Measurements from ENCODE around the gene GPR63. TPM values are rescaled to one million over a fixed set of nuclear protein-coding genes. Genes with fewer than 3 reads are reported as not detected.
A peak's percentile ranks its signal among the peaks of the same experiment; 100 is the strongest.
"Not testable (repeated sequence)": the region's sequence is repeated elsewhere in the genome, so short reads cannot be mapped to it uniquely, and the experiment has no call there.

Gene GPR63, protein sequence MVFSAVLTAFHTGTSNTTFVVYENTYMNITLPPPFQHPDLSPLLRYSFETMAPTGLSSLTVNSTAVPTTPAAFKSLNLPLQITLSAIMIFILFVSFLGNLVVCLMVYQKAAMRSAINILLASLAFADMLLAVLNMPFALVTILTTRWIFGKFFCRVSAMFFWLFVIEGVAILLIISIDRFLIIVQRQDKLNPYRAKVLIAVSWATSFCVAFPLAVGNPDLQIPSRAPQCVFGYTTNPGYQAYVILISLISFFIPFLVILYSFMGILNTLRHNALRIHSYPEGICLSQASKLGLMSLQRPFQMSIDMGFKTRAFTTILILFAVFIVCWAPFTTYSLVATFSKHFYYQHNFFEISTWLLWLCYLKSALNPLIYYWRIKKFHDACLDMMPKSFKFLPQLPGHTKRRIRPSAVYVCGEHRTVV
- 14.2 TPM for total RNA-seq (ENCODE audit: insufficient read depth, low replicate concordance)

- DNase-seq (ENCODE audit: low spot score): peak; percentile 92
These were observed at the start of gene GPR63 for GRCh38 chr6:96837081-96837971. GPR63 (minus strand) TSS chr6:96837477; CDS start chr6:96799731, 37,746 bp downstream.

GRCh38 chr6:96886519-96886918, 49.2 kb upstream of the GPR63 start:
- DNase-seq (ENCODE audit: low spot score): no peak

GRCh38 chr6:96885187-96885631, 47.9 kb upstream of the GPR63 start:
- not testable (repeated sequence) for DNase-seq (ENCODE audit: low spot score)

DNA sequence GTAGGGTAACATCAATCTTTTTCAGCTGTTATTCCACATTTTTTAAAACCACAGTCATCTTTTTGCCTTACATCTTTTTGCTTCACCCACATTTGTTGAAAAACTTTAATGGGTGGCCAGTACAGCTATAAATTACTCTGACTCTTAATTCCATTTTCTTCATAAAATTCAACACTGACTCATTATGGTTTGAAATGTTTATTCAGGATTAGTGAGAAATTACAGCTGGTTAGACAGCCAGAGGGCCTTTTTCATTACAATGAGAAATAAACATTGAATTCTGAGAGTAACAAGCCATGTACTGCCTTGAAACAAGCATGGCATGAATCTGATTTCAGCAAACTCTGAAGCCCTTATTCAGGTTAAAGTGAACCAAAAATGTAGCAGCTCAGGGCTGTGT, 40.9 kb upstream of the GPR63 start:
- DNase-seq (ENCODE audit: low spot score): peak; percentile 62

DNA sequence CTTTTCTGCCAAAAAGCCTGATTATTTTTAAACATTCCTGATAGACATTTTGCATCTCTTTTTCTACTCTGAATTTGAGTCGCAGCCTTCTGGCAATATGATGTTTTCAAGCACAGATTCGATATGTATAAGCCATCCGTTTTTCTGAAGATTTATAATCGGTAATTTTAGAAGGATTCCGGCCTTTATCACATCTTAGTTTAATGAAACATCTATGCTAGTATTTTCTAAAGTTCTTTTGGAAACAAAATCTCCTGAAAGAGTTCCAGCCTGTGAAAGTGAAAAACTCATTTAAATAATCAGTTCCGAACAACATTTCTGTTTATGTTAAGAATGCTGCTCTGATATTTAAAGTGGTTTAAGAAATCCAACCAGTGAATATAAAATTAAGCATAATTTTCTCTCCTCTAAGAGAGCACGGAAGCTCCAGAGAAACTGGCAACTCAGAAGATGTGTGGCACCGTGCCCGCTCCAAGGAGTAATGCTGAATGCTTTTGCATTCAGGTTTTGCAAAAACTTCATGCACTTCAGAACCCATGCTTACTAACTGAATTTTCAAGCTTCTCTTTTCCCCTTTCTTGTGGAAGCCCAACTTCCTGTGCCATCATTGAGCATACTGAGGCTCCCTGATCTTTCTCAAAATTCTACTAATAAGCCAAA, 39.7 kb upstream of the GPR63 start:
- DNase-seq (ENCODE audit: low spot score): no peak

- DNase-seq (ENCODE audit: low spot score): no peak
These were observed 35.7 kb upstream of the GPR63 start for GRCh38 chr6:96872976-96873375.

GRCh38 chr6:96865055-96865405, 27.8 kb upstream of the GPR63 start:
- no peak for DNase-seq (ENCODE audit: low spot score)

GRCh38 chr6:96864216-96865054, 27.2 kb upstream of the GPR63 start:
- no peak for DNase-seq (ENCODE audit: low spot score)

- DNase-seq (ENCODE audit: low spot score): no peak
These were observed 25.3 kb upstream of the GPR63 start for GRCh38 chr6:96862560-96862959.

- peak; percentile 55 for DNase-seq (ENCODE audit: low spot score)
These were observed 24.3 kb upstream of the GPR63 start for GRCh38 chr6:96861588-96861987.

GRCh38 chr6:96856856-96857255, 19.6 kb upstream of the GPR63 start:
- DNase-seq (ENCODE audit: low spot score): peak; percentile 77

- no peak for DNase-seq (ENCODE audit: low spot score)
These were observed 15.8 kb upstream of the GPR63 start for GRCh38 chr6:96853083-96853482.

GRCh38 chr6:96852605-96853004, 15.3 kb upstream of the GPR63 start:
- no peak for DNase-seq (ENCODE audit: low spot score)

DNA sequence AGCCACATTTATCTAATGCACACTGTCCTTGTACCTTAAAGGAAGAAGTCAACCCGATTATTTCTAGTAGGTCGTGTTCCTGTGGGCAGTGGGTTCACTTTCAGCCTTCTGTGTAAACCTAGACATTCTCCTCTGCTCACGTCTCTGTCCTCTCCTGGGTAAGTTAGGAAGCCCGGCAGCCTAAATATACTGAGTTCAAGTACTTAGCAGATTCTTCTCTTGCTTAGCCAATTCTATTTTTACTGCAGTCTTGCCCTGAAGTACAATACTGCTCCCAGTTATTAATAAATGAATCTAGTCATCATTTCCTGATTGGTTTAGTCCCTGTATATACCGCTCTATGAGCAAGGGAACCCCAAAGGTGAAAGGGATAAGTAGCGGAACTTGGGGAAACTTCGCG, 14.6 kb upstream of the GPR63 start:
- no peak for DNase-seq (ENCODE audit: low spot score)

GRCh38 chr6:96849615-96850014, 12.3 kb upstream of the GPR63 start:
- no peak for DNase-seq (ENCODE audit: low spot score)

GRCh38 chr6:96844530-96844929, 7.3 kb upstream of the GPR63 start:
- DNase-seq (ENCODE audit: low spot score): no peak

DNA sequence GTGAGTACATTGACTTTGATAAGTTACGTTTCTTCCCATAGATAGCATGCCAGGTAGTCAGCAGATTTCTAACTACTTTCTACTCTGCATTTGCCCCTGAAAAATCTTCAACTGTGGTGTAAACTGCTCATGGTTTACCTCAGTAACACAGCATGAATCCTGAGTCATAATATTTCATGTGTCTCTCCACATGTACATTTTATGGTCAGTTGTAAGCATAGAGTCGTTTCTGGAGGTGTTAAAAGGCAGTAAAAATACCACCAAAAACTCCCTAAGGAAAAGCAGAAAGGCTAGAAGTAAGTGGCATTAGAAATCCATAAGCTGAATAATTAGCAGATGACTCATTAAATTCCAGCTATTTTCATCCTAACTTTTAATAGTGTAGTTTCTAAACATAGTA, 4.1 kb upstream of the GPR63 start:
- no peak for DNase-seq (ENCODE audit: low spot score)

GRCh38 chr6:96836631-96837080, 621 bp downstream of the GPR63 start:
- DNase-seq (ENCODE audit: low spot score): peak; percentile 39

GRCh38 chr6:96834070-96834469, 3.2 kb downstream of the GPR63 start:
- no peak for DNase-seq (ENCODE audit: low spot score)

- DNase-seq (ENCODE audit: low spot score): no peak
These were observed 4.5 kb downstream of the GPR63 start for GRCh38 chr6:96832780-96833179.

GRCh38 chr6:96826865-96827264, 10.4 kb downstream of the GPR63 start:
- DNase-seq (ENCODE audit: low spot score): no peak

Measured in umbilical cord (tissue), 2 donors.